GM06990 (cell line): ENCODE results near the gene GDF15.
A peak's percentile ranks its signal among the peaks of the same experiment; 100 is the strongest.

ENCODE experiments used
- DNase-seq: peaks from one replicate; pipeline ENCODE4 v3.0.0-alpha.2; 2011; ENCODE audit not compliant: insufficient read length; ENCODE audit errors: extremely low read depth
- H3K27me3 ChIP-seq: replicated peaks from 2 replicates; pipeline ENCODE4 v1.6.0; 2011; ENCODE audit warnings: low read length; ENCODE audit not compliant: control insufficient read depth, insufficient read depth
- H3K36me3 ChIP-seq: 2 replicates; pipeline ENCODE4 v1.5.1; 2011; ENCODE audit warnings: low read length; ENCODE audit not compliant: control insufficient read depth, insufficient read depth
- H3K4me3 ChIP-seq: replicated peaks from 2 replicates; pipeline ENCODE4 v1.5.1; 2011; ENCODE audit warnings: low read depth, mild to moderate bottlenecking, control low read depth, low read length
- TF ChIP-seq, protein P1 (sequence below): IDR thresholded peaks from 2 replicates; pipeline ENCODE4 v1.5.1; 2011; ENCODE audit warnings: low read length, control low read depth, mild to moderate bottlenecking, inconsistent platforms; ENCODE audit not compliant: insufficient read depth, poor library complexity, severe bottlenecking

The GDF15 gene

DNA sequence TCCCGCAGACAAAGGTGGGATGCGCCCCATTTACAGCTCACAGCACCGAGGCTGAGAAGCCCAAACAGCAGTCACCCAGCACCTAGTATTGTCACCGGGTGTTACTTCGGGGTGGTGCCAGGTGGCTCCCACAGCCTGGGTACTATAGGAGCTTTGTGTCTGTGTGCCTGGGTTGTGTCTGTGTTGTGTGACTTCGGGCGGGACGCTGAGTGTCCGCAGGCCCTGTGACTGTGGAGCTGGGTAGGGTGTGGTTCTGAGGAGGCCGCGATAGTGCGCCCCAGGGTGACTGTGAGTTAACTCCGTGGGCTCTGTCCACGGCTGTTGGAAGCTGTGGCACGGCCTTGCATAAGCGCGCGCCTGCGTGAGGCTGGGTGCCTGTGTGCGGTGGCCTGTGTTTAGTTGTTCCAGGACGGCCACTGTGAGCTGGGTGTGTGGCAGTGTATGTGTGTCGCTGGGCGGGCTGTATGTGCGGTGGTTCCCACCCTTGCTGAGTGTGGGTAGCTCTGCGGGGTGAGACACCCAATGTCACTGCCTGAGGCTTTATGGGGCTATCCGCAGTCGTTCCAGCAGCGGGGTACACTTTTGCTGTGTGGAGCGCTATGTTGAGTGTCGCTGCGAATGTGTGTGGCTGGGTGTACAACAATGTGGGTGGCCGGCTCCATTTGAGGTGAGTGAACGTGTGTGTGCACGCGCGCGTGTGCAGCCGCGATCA is 32.7 kb downstream of the GDF15 start:
- Histone ChIP-seq H3K36me3 (no peaks in the 10 kb centered on the region), H3K4me3 (peak overlapping the region; percentile 48), H3K27me3 (no peaks in the 10 kb centered on the region)
- TF ChIP-seq, protein P1, sequence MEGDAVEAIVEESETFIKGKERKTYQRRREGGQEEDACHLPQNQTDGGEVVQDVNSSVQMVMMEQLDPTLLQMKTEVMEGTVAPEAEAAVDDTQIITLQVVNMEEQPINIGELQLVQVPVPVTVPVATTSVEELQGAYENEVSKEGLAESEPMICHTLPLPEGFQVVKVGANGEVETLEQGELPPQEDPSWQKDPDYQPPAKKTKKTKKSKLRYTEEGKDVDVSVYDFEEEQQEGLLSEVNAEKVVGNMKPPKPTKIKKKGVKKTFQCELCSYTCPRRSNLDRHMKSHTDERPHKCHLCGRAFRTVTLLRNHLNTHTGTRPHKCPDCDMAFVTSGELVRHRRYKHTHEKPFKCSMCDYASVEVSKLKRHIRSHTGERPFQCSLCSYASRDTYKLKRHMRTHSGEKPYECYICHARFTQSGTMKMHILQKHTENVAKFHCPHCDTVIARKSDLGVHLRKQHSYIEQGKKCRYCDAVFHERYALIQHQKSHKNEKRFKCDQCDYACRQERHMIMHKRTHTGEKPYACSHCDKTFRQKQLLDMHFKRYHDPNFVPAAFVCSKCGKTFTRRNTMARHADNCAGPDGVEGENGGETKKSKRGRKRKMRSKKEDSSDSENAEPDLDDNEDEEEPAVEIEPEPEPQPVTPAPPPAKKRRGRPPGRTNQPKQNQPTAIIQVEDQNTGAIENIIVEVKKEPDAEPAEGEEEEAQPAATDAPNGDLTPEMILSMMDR = no peak
- DNase-seq = peak; percentile 60

DNA sequence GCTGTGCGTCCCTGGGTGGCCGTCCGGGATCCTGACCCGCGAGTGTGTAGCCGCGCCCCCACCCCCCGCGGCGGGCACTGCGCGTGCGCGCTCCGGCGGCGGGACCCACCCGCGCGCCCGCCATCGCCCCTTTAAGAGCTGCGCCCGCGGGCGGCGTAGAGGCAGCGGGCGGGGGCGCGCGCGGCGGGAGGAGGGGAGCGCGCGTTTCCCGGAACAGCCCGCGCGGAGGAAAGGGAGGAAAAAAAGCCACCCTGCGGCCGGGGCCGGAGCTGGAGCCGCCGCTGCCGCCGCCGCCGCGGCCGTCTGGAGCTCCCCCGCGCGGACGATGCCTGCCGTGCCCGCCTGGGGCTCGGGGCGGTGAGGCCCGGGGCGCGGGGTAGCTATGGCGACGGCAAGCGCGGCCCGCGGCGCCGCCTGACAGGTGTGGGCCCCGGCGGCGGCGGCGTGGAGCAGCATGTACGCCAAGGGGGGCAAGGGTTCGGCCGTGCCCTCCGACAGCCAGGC is 33.3 kb downstream of the GDF15 start, which contains the start of gene SSBP4:
TSS of gene SSBP4 (plus strand) at position 204 of the 504 bp plus-strand sequence. CDS start at position 455, 251 bp downstream.
- Histone ChIP-seq H3K4me3 (peak within 1 kb of the TSS; percentile 76), H3K27me3 (no peaks in the 10 kb centered on the region), H3K36me3 (no peaks in the 10 kb centered on the region)
- TF ChIP-seq, protein P1 = no peak
- peak; percentile 84 for DNase-seq

- DNase-seq = peak; percentile 73
- H3K36me3 ChIP-seq = no peaks in the 10 kb centered on the region
- H3K27me3 ChIP-seq = no peaks in the 10 kb centered on the region
- H3K4me3 ChIP-seq = peak overlapping the region; percentile 76
- TF ChIP-seq, protein P1 = no peak
Measured at GRCh38 chr19:18419699-18420460, 33.9 kb downstream of the GDF15 start.

- H3K27me3 ChIP-seq = no peaks in the 10 kb centered on the region
- TF ChIP-seq, protein P1 = no peak
- no peak for DNase-seq
- no peaks in the 10 kb centered on the region; the same call in 1 of the 2 replicates for H3K36me3 ChIP-seq
- peak overlapping the region; percentile 76 for H3K4me3 ChIP-seq
Measured at GRCh38 chr19:18420930-18421329, 35.0 kb downstream of the GDF15 start.

GRCh38 chr19:18421371-18421959 is 35.5 kb downstream of the GDF15 start:
- DNase-seq = no peak
- no peaks in the 10 kb centered on the region for H3K27me3 ChIP-seq
- no peaks in the 10 kb centered on the region; the same call in 1 of the 2 replicates for H3K36me3 ChIP-seq
- H3K4me3 ChIP-seq = 0 out of 2 replicates have a peak overlapping the region, but pooled peaks have one; percentile 12
- TF ChIP-seq, protein P1 = no peak
